Esophagus squamous epithelium (tissue), 4 donors: Measurements from ENCODE around the gene NHSL1.

Source experiments
- POLR2A ChIP-seq, 4 donors: fragments of 450-650 bp; IDR thresholded peaks; one replicate each; pipeline ENCODE4 v1.6.1; 2017; ENCODE audit warnings: antibody characterized with exemption in 4 of 4, mild to moderate bottlenecking in 4 of 4, moderate library complexity in 3 of 4
- TF ChIP-seq, protein P1 (sequence below), 6 experiments: fragments of 450-650 bp in 4 of 6; fragments of 200-600 bp in 2 of 6; sonication (generic) in 2 of 6; IDR thresholded peaks; one replicate each; pipeline ENCODE4 v1.5.1; 2016 to 2019; ENCODE audit warnings: antibody characterized with exemption in 6 of 6, mild to moderate bottlenecking in 4 of 6, moderate library complexity in 4 of 6

DNA sequence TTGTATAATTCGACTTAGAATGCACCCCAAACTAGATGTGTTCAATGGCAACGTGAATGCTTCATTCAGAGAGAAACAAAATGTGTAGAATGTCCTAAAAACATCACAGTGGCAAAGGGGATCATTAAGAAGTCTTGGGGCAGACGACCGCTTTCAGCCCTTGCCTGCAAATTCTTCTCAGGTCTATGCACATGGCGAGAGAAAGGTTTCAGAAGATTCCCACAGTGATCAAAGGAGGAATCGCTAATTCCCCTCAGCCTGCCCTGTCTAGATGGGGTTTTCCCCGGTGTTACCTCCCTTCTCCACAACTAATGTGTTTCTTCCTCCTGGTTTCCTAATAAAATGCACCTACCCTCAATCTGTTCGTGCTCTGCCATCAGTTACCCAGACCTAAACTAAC, 13.3 kb upstream of the NHSL1 start:
- TF ChIP-seq, protein P1, sequence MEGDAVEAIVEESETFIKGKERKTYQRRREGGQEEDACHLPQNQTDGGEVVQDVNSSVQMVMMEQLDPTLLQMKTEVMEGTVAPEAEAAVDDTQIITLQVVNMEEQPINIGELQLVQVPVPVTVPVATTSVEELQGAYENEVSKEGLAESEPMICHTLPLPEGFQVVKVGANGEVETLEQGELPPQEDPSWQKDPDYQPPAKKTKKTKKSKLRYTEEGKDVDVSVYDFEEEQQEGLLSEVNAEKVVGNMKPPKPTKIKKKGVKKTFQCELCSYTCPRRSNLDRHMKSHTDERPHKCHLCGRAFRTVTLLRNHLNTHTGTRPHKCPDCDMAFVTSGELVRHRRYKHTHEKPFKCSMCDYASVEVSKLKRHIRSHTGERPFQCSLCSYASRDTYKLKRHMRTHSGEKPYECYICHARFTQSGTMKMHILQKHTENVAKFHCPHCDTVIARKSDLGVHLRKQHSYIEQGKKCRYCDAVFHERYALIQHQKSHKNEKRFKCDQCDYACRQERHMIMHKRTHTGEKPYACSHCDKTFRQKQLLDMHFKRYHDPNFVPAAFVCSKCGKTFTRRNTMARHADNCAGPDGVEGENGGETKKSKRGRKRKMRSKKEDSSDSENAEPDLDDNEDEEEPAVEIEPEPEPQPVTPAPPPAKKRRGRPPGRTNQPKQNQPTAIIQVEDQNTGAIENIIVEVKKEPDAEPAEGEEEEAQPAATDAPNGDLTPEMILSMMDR (IDR thresholded peaks at IDR 0.05), result no peak
- no peak for TF ChIP-seq POLR2A (IDR thresholded peaks at IDR 0.05)
